Lower lobe of right lung (tissue), 2 donors: ENCODE data around the gene TNNI3. TPM values are rescaled to one million over a fixed set of nuclear protein-coding genes. Genes with fewer than 3 reads are reported as not detected.

Experiments used
- ATAC-seq, 2 donors: fragments of 200-7000 bp; cut with Tn5 transposase; one replicate each; pipeline ENCODE4 v1.9.1; 2020 to 2022; ENCODE audit warnings: mild to moderate bottlenecking in 2 of 2, moderate library complexity in 2 of 2
- DNase-seq: peaks from one replicate; pipeline ENCODE4 v3.0.0-alpha.2; 2020
- H3K27ac ChIP-seq: fragments of 200-600 bp; one replicate; pipeline ENCODE4 v1.8.0; 2022
- H3K27me3 ChIP-seq: fragments of 200-600 bp; one replicate; pipeline ENCODE4 v1.8.0; 2022; ENCODE audit warnings: low read depth
- H3K36me3 ChIP-seq: fragments of 200-600 bp; one replicate; pipeline ENCODE4 v1.8.0; 2022; ENCODE audit warnings: mild to moderate bottlenecking
- H3K4me1 ChIP-seq: fragments of 200-600 bp; one replicate; pipeline ENCODE4 v1.8.0; 2022
- H3K4me3 ChIP-seq: fragments of 200-600 bp; one replicate; pipeline ENCODE4 v1.8.0; 2022; ENCODE audit warnings: mild to moderate bottlenecking
- H3K9me3 ChIP-seq: fragments of 200-600 bp; one replicate; pipeline ENCODE4 v1.8.0; 2022
- CTCF ChIP-seq: fragments of 200-600 bp; IDR thresholded peaks from one replicate; pipeline ENCODE4 v1.8.0; 2022; ENCODE audit warnings: antibody characterized with exemption, mild to moderate bottlenecking
- intact Hi-C: fragments of 100-400 bp; cut with DNase I; formaldehyde crosslinking; loops from one replicate; pipeline ENCODE4 v1.11.0; 2022
- total RNA-seq: library from RNA; stranded (reverse); fragmentation: NEBNext Ultra II Directional; extraction: Animal tissue kit (Norgen Biotek cat#: 25700); gene quantifications from one replicate; pipeline ENCODE4 v1.2.1, GENCODE V29; 2021
- donor health status: DM: no; HTN: yes; CAD: no; lungs with severe emphysema.

Gene TNNI3
- total RNA-seq, 1 donor from 2014 or later: 2.3 TPM

GRCh38 chr19:55118401-55118991 lies 39.0 kb downstream of the TNNI3 start:
- Histone ChIP-seq H3K27ac (peak overlapping the region; percentile 85), H3K27me3 (peaks cover 5% of the 10 kb centered on the region), H3K36me3 (no peaks in the 10 kb centered on the region), H3K4me3 (peak overlapping the region; percentile 89), H3K4me1 (peaks cover 38% of the 10 kb centered on the region), H3K9me3 (no peaks in the 10 kb centered on the region)
- DNase-seq (peak; percentile 71), ATAC-seq (peak; percentile 2 to 16)
- intact Hi-C loops: no loop called here
- TF ChIP-seq CTCF: no peak

GRCh38 chr19:55117663-55118391 lies 39.7 kb downstream of the TNNI3 start:
- no peaks in the 10 kb centered on the region for H3K9me3 ChIP-seq
- no peak for TF ChIP-seq CTCF
- DNase-seq (peak; percentile 100), ATAC-seq (peak; percentile 91 to 95)
- peak overlapping the region; percentile 89 for H3K4me3 ChIP-seq
- peak overlapping the region; percentile 85 for H3K27ac ChIP-seq
- H3K27me3 ChIP-seq: no peaks in the 10 kb centered on the region
- intact Hi-C loops: no loop called here
- peaks cover 45% of the 10 kb centered on the region for H3K4me1 ChIP-seq
- H3K36me3 ChIP-seq: no peaks in the 10 kb centered on the region

GRCh38 chr19:55116859-55117662 lies 40.5 kb downstream of the TNNI3 start, which contains the start of gene PPP1R12C:
Gene PPP1R12C, minus strand, starts transcription at chr19:55117637. Its CDS starts 94 bp downstream, at chr19:55117543.
- no peak for DNase-seq
- Histone ChIP-seq H3K4me1 (peaks cover 51% of the 10 kb centered on the region), H3K4me3 (peak within 1 kb of the TSS; percentile 89)

GRCh38 chr19:55116232-55116858 lies 41.2 kb downstream of the TNNI3 start:
- peak; percentile 76 for DNase-seq
- Histone ChIP-seq H3K27me3 (no peaks in the 10 kb centered on the region), H3K4me3 (peak overlapping the region; percentile 89), H3K9me3 (no peaks in the 10 kb centered on the region), H3K36me3 (peaks cover 8% of the 10 kb centered on the region), H3K4me1 (peaks cover 51% of the 10 kb centered on the region), H3K27ac (peak overlapping the region; percentile 85)
- no peak for TF ChIP-seq CTCF
- peak; percentile 34 for ATAC-seq
- intact Hi-C loops: no loop called here

More at GRCh38 chr19:55116859-55117662, 40.5 kb downstream of the TNNI3 start, which contains the start of gene PPP1R12C:
- Histone ChIP-seq H3K36me3 (peaks cover 6% of the 10 kb centered on the region), H3K9me3 (no peaks in the 10 kb centered on the region), H3K27me3 (no peaks in the 10 kb centered on the region), H3K27ac (peak within 1 kb of the TSS; percentile 85)
- no peak for TF ChIP-seq CTCF
- no peak for ATAC-seq
- intact Hi-C loops: no loop called here

GRCh38 chr19:55115446-55116065 lies 42.0 kb downstream of the TNNI3 start:
- Histone ChIP-seq H3K36me3 (peaks cover 8% of the 10 kb centered on the region), H3K4me3 (peak overlapping the region; percentile 89), H3K27ac (peak overlapping the region; percentile 83), H3K27me3 (no peaks in the 10 kb centered on the region), H3K9me3 (no peaks in the 10 kb centered on the region), H3K4me1 (peaks cover 51% of the 10 kb centered on the region)
- DNase-seq: no peak
- no peak for TF ChIP-seq CTCF
- intact Hi-C loops: no loop called here
- ATAC-seq: no peak
